Vagina (tissue), 2 donors: ENCODE results near the gene TGFBR3.

Experiments
- CTCF ChIP-seq, 3 experiments: fragments of 450-650 bp in 2 of 3; fragments of 200-600 bp in 1 of 3; sonication (generic) in 1 of 3; IDR thresholded peaks; one replicate each; pipeline ENCODE4 v1.5.1; 2017 to 2019; ENCODE audit warnings: antibody characterized with exemption in 3 of 3, mild to moderate bottlenecking in 2 of 3, moderate library complexity in 2 of 3
- POLR2AphosphoS5 ChIP-seq, 2 donors: sonication (generic); formaldehyde crosslinking; IDR thresholded peaks; one replicate each; pipeline ENCODE4 v1.9.0; 2017; ENCODE audit warnings: antibody characterized with exemption in 2 of 2, mild to moderate bottlenecking in 2 of 2, low read depth in 1 of 2; ENCODE audit not compliant: insufficient read depth in 1 of 2

GRCh38 chr1:91779548-91780021 is 106.4 kb downstream of the TGFBR3 start:
- TF ChIP-seq CTCF (IDR thresholded peaks at IDR 0.05) (no peak), POLR2AphosphoS5 (IDR thresholded peaks at IDR 0.05; ENCODE audit: insufficient read depth in 1 of 2, low read depth in 1 of 2) (no peak)
